H9 (cell line): Measurements from ENCODE around the gene KCNH2. TPM values are rescaled to one million over a fixed set of nuclear protein-coding genes. Genes with fewer than 3 reads are reported as not detected.

Experiments used
- DNase-seq: peaks from one replicate; pipeline ENCODE4 v3.0.0-alpha.2; 2017
- H2AFZ ChIP-seq: one replicate; pipeline ENCODE4 v1.6.1; 2013; ENCODE audit warnings: mild to moderate bottlenecking, low read length, control low read depth, moderate library complexity
- H2AK5ac ChIP-seq: 2 replicates; pipeline ENCODE4 v1.6.1; 2013; ENCODE audit warnings: low read length, control low read depth, mixed read lengths; ENCODE audit not compliant: insufficient read length
- H2BK120ac ChIP-seq: one replicate; pipeline ENCODE4 v1.6.1; 2013; ENCODE audit warnings: low read depth, mild to moderate bottlenecking, low read length, control low read depth, inconsistent platforms; ENCODE audit not compliant: poor library complexity, severe bottlenecking
- H2BK12ac ChIP-seq: 2 replicates; pipeline ENCODE4 v1.6.1; 2013; ENCODE audit warnings: low read length, control low read depth, mixed read lengths, low read depth; ENCODE audit not compliant: insufficient read length
- H2BK15ac ChIP-seq: 2 replicates; pipeline ENCODE4 v1.6.1; 2013; ENCODE audit warnings: low read depth, low read length, control low read depth
- H2BK20ac ChIP-seq: one replicate; pipeline ENCODE4 v1.6.1; 2013; ENCODE audit warnings: low read depth, mild to moderate bottlenecking, low read length, control low read depth, inconsistent platforms; ENCODE audit not compliant: poor library complexity, severe bottlenecking
- H2BK5ac ChIP-seq: 2 replicates; pipeline ENCODE4 v1.6.1; 2013; ENCODE audit warnings: low read length, control low read depth, mixed read lengths; ENCODE audit not compliant: insufficient read length
- H3K14ac ChIP-seq: 2 replicates; pipeline ENCODE4 v1.6.1; 2013; ENCODE audit warnings: low read length, control low read depth; ENCODE audit not compliant: insufficient read depth
- H3K18ac ChIP-seq: 2 replicates; pipeline ENCODE4 v1.6.1; 2013; ENCODE audit warnings: low read depth, mild to moderate bottlenecking, mixed read lengths, low read length, control low read depth; ENCODE audit not compliant: insufficient read length
- H3K23ac ChIP-seq: 2 replicates; pipeline ENCODE4 v1.6.1; 2013; ENCODE audit warnings: low read length, control low read depth, mixed read lengths, low read depth; ENCODE audit not compliant: insufficient read length
- H3K23me2 ChIP-seq: 2 replicates; pipeline ENCODE4 v1.6.1; 2013; ENCODE audit warnings: low read depth, mild to moderate bottlenecking, mixed read lengths, low read length, control low read depth; ENCODE audit not compliant: insufficient read length, poor library complexity, severe bottlenecking
- H3K27ac ChIP-seq: 2 replicates; pipeline ENCODE4 v1.5.1; 2013; ENCODE audit warnings: low read length, control low read depth, mixed read lengths, low read depth; ENCODE audit not compliant: insufficient read length
- H3K27me3 ChIP-seq: 2 replicates; pipeline ENCODE4 v1.6.1; 2013; ENCODE audit warnings: low read length, control low read depth, inconsistent platforms; ENCODE audit not compliant: insufficient read depth
- H3K4ac ChIP-seq: 2 replicates; pipeline ENCODE4 v1.6.1; 2013; ENCODE audit warnings: low read depth, mild to moderate bottlenecking, control low read depth, inconsistent platforms, low read length, moderate library complexity
- H3K4me1 ChIP-seq: 2 replicates; pipeline ENCODE4 v1.6.1; 2013; ENCODE audit warnings: low read length, control low read depth, inconsistent platforms; ENCODE audit not compliant: insufficient read depth
- H3K4me2 ChIP-seq: 2 replicates; pipeline ENCODE4 v1.6.1; 2013; ENCODE audit warnings: low read length, control low read depth, mixed read lengths; ENCODE audit not compliant: insufficient read length, insufficient read depth
- H3K56ac ChIP-seq: 2 replicates; pipeline ENCODE4 v1.6.1; 2013; ENCODE audit warnings: low read depth, mild to moderate bottlenecking, mixed read lengths, low read length, control low read depth; ENCODE audit not compliant: insufficient read length
- H3K79me1 ChIP-seq: 2 replicates; pipeline ENCODE4 v1.6.1; 2013; ENCODE audit warnings: low read depth, mild to moderate bottlenecking, moderate library complexity, low read length, control low read depth, inconsistent platforms; ENCODE audit not compliant: insufficient read depth, poor library complexity, severe bottlenecking
- H3K79me2 ChIP-seq: 2 replicates; pipeline ENCODE4 v1.6.1; 2013; ENCODE audit warnings: low read length, control low read depth, inconsistent platforms; ENCODE audit not compliant: insufficient read depth
- H3K9ac ChIP-seq: 2 replicates; pipeline ENCODE4 v1.6.1; 2013; ENCODE audit warnings: low read length, control low read depth, mixed read lengths; ENCODE audit not compliant: insufficient read length; ENCODE audit errors: extremely low read depth
- H3K9me3 ChIP-seq: one replicate; pipeline ENCODE4 v1.6.1; 2013; ENCODE audit warnings: low read depth, low read length, inconsistent platforms; ENCODE audit not compliant: control insufficient read depth
- H3T11ph ChIP-seq: one replicate; pipeline ENCODE4 v1.6.1; 2013; ENCODE audit warnings: mild to moderate bottlenecking, low read length, control low read depth, inconsistent platforms
- H4K20me1 ChIP-seq: one replicate; pipeline ENCODE4 v1.6.1; 2013; ENCODE audit not compliant: control insufficient read depth, insufficient read length, insufficient read depth
- H4K5ac ChIP-seq: 2 replicates; pipeline ENCODE4 v1.6.1; 2013; ENCODE audit warnings: low read depth, mild to moderate bottlenecking, mixed read lengths, low read length, control low read depth; ENCODE audit not compliant: insufficient read length
- H4K8ac ChIP-seq: replicated peaks from 2 replicates; pipeline ENCODE4 v1.6.1; 2013; ENCODE audit warnings: low read length, control low read depth, mixed read lengths, low read depth; ENCODE audit not compliant: insufficient read length
- H4K91ac ChIP-seq: 2 replicates; pipeline ENCODE4 v1.6.1; 2013; ENCODE audit warnings: low read depth, mild to moderate bottlenecking, moderate library complexity, mixed read lengths, low read length, control low read depth; ENCODE audit not compliant: insufficient read length
- H3K27ac Mint-ChIP-seq, 3 experiments: 2 replicates in 2 of 3; 3 replicates in 1 of 3; pipeline ENCODE4 v1.8.0; 2020 to 2021; ENCODE audit warnings: mixed read lengths in 3 of 3, mild to moderate bottlenecking in 1 of 3, moderate library complexity in 1 of 3
- H3K27me3 Mint-ChIP-seq: 2 replicates; pipeline ENCODE4 v1.8.0; 2021; ENCODE audit warnings: low read depth, mild to moderate bottlenecking, moderate library complexity, mixed read lengths
- H3K36me3 Mint-ChIP-seq, 3 experiments: 2 replicates in 2 of 3; 3 replicates in 1 of 3; pipeline ENCODE4 v1.8.0; 2020 to 2021; ENCODE audit warnings: low read depth in 3 of 3, mixed read lengths in 3 of 3; ENCODE audit not compliant: insufficient read depth in 1 of 3
- H3K4me1 Mint-ChIP-seq, 2 experiments: 2 replicates each; pipeline ENCODE4 v1.8.0; 2020; ENCODE audit warnings: mixed read lengths in 2 of 2
- H3K4me3 Mint-ChIP-seq, 2 experiments: 2 replicates in 1 of 2; 3 replicates in 1 of 2; pipeline ENCODE4 v1.8.0; 2020 to 2021; ENCODE audit warnings: mild to moderate bottlenecking in 2 of 2, mixed read lengths in 2 of 2, moderate library complexity in 1 of 2
- H3K9me3 Mint-ChIP-seq, 2 experiments: 2 replicates in 1 of 2; 3 replicates in 1 of 2; pipeline ENCODE4 v1.8.0; 2020; ENCODE audit warnings: mild to moderate bottlenecking in 2 of 2, mixed read lengths in 2 of 2, moderate library complexity in 1 of 2
- WGBS: extraction: QIAGEN DNeasy Blood & Tissue Kit; methylation state at CpG from one replicate; pipeline ENCODE4 v1.1.7; 2013; ENCODE audit warnings: missing lambda C conversion rate, low lambda C conversion rate, mixed read lengths; ENCODE audit not compliant: insufficient read length; ENCODE audit errors: extremely low coverage; 5-methylcytosine and 5-hydroxymethylcytosine counted together
- total RNA-seq: library from RNA; stranded (reverse); gene quantifications from 2 replicates; pipeline ENCODE4 v1.2.1, GENCODE V29; 2021
- TF ChIP-seq, protein P1 (sequence below): fragments of 200-600 bp; sonication (generic); conservative IDR thresholded peaks from 3 replicates; pipeline ENCODE4 v1.8.0; 2021; ENCODE audit warnings: antibody characterized with exemption, mild to moderate bottlenecking

KCNH2 gene
- total RNA-seq, 1 experiment from 2014 or later = 4.5 TPM

DNA sequence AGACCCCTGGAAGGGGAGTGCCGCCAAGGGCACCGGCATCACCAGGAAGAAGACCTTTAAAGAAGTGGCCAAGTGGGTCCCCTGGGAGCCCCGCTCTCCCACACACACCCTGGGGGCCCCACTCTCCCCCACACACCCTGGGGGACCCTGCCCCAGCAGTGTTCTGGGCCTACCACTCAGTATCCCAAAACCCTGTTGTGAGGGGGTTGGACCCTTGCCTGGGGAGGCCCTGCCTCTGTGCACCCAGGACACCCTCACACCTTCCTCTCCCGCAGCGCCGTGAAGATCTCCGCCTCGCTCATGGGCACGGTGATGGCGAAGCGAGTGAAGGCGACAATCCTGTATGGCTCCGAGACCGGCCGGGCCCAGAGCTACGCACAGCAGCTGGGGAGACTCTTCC is 23.4 kb upstream of the KCNH2 start:
- Histone ChIP-seq H4K5ac (no peak overlapping the region), H3K9me3 (no peaks in the 10 kb centered on the region), H4K20me1 (no peaks in the 10 kb centered on the region), H3K14ac (no peak overlapping the region), H2AFZ (no peak overlapping the region), H4K91ac (no peak overlapping the region), H2AK5ac (no peak overlapping the region), H3K56ac (no peak overlapping the region), H2BK15ac (no peak overlapping the region), H3K18ac (no peak overlapping the region), H2BK12ac (no peak overlapping the region), H3K79me2 (no peaks in the 10 kb centered on the region), H3K27ac (no peak overlapping the region), H3K4me2 (no peak overlapping the region), H3K4ac (no peak overlapping the region), H3K9ac (no peak overlapping the region), H3K27me3 (no peaks in the 10 kb centered on the region), H3K23ac (no peak overlapping the region), H3K23me2 (peaks cover 4% of the 10 kb centered on the region), H3T11ph (no peak overlapping the region), H3K79me1 (no peaks in the 10 kb centered on the region), H4K8ac (no peak overlapping the region), H2BK120ac (no peak overlapping the region), H2BK20ac (no peak overlapping the region), H3K4me1 (no peaks in the 10 kb centered on the region; the same call in 1 of the 2 replicates), H2BK5ac (no peak overlapping the region)
- Mint-ChIP-seq H3K27me3 (peaks cover 1% of the 10 kb centered on the region), H3K27ac (no peak overlapping the region; a peak in 1 of 7 replicates), H3K9me3 (no peaks in the 10 kb centered on the region), H3K4me3 (no peak overlapping the region), H3K4me1 (peaks cover 0 to 7% of the 10 kb centered on the region in 2 experiments; a peak in 1 of 4 replicates), H3K36me3 (peaks cover 0 to 2% (median 0%) of the 10 kb centered on the region in 3 experiments; a peak in 1 of 7 replicates)
- WGBS = no CpG with 5 or more reads among the region's 16 CpGs
- TF ChIP-seq, protein P1, sequence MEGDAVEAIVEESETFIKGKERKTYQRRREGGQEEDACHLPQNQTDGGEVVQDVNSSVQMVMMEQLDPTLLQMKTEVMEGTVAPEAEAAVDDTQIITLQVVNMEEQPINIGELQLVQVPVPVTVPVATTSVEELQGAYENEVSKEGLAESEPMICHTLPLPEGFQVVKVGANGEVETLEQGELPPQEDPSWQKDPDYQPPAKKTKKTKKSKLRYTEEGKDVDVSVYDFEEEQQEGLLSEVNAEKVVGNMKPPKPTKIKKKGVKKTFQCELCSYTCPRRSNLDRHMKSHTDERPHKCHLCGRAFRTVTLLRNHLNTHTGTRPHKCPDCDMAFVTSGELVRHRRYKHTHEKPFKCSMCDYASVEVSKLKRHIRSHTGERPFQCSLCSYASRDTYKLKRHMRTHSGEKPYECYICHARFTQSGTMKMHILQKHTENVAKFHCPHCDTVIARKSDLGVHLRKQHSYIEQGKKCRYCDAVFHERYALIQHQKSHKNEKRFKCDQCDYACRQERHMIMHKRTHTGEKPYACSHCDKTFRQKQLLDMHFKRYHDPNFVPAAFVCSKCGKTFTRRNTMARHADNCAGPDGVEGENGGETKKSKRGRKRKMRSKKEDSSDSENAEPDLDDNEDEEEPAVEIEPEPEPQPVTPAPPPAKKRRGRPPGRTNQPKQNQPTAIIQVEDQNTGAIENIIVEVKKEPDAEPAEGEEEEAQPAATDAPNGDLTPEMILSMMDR = no peak
- DNase-seq = no peak
